H9 (cell line): ENCODE results near the gene ABCA7. TPM values are rescaled to one million over a fixed set of nuclear protein-coding genes. Genes with fewer than 3 reads are reported as not detected.

Experiments
- DNase-seq: peaks from one replicate; pipeline ENCODE4 v3.0.0-alpha.2; 2017
- H2AFZ ChIP-seq: one replicate; pipeline ENCODE4 v1.6.1; 2013; ENCODE audit warnings: mild to moderate bottlenecking, low read length, control low read depth, moderate library complexity
- H2AK5ac ChIP-seq: 2 replicates; pipeline ENCODE4 v1.6.1; 2013; ENCODE audit warnings: low read length, control low read depth, mixed read lengths; ENCODE audit not compliant: insufficient read length
- H2BK120ac ChIP-seq: one replicate; pipeline ENCODE4 v1.6.1; 2013; ENCODE audit warnings: low read depth, mild to moderate bottlenecking, low read length, control low read depth, inconsistent platforms; ENCODE audit not compliant: poor library complexity, severe bottlenecking
- H2BK12ac ChIP-seq: 2 replicates; pipeline ENCODE4 v1.6.1; 2013; ENCODE audit warnings: low read length, control low read depth, mixed read lengths, low read depth; ENCODE audit not compliant: insufficient read length
- H2BK15ac ChIP-seq: 2 replicates; pipeline ENCODE4 v1.6.1; 2013; ENCODE audit warnings: low read depth, low read length, control low read depth
- H2BK20ac ChIP-seq: one replicate; pipeline ENCODE4 v1.6.1; 2013; ENCODE audit warnings: low read depth, mild to moderate bottlenecking, low read length, control low read depth, inconsistent platforms; ENCODE audit not compliant: poor library complexity, severe bottlenecking
- H2BK5ac ChIP-seq: 2 replicates; pipeline ENCODE4 v1.6.1; 2013; ENCODE audit warnings: low read length, control low read depth, mixed read lengths; ENCODE audit not compliant: insufficient read length
- H3K14ac ChIP-seq: 2 replicates; pipeline ENCODE4 v1.6.1; 2013; ENCODE audit warnings: low read length, control low read depth; ENCODE audit not compliant: insufficient read depth
- H3K18ac ChIP-seq: 2 replicates; pipeline ENCODE4 v1.6.1; 2013; ENCODE audit warnings: low read depth, mild to moderate bottlenecking, mixed read lengths, low read length, control low read depth; ENCODE audit not compliant: insufficient read length
- H3K23ac ChIP-seq: 2 replicates; pipeline ENCODE4 v1.6.1; 2013; ENCODE audit warnings: low read length, control low read depth, mixed read lengths, low read depth; ENCODE audit not compliant: insufficient read length
- H3K23me2 ChIP-seq: 2 replicates; pipeline ENCODE4 v1.6.1; 2013; ENCODE audit warnings: low read depth, mild to moderate bottlenecking, mixed read lengths, low read length, control low read depth; ENCODE audit not compliant: insufficient read length, poor library complexity, severe bottlenecking
- H3K27ac ChIP-seq: 2 replicates; pipeline ENCODE4 v1.5.1; 2013; ENCODE audit warnings: low read length, control low read depth, mixed read lengths, low read depth; ENCODE audit not compliant: insufficient read length
- H3K27me3 ChIP-seq: 2 replicates; pipeline ENCODE4 v1.6.1; 2013; ENCODE audit warnings: low read length, control low read depth, inconsistent platforms; ENCODE audit not compliant: insufficient read depth
- H3K4ac ChIP-seq: 2 replicates; pipeline ENCODE4 v1.6.1; 2013; ENCODE audit warnings: low read depth, mild to moderate bottlenecking, control low read depth, inconsistent platforms, low read length, moderate library complexity
- H3K4me1 ChIP-seq: 2 replicates; pipeline ENCODE4 v1.6.1; 2013; ENCODE audit warnings: low read length, control low read depth, inconsistent platforms; ENCODE audit not compliant: insufficient read depth
- H3K4me2 ChIP-seq: 2 replicates; pipeline ENCODE4 v1.6.1; 2013; ENCODE audit warnings: low read length, control low read depth, mixed read lengths; ENCODE audit not compliant: insufficient read length, insufficient read depth
- H3K56ac ChIP-seq: 2 replicates; pipeline ENCODE4 v1.6.1; 2013; ENCODE audit warnings: low read depth, mild to moderate bottlenecking, mixed read lengths, low read length, control low read depth; ENCODE audit not compliant: insufficient read length
- H3K79me1 ChIP-seq: 2 replicates; pipeline ENCODE4 v1.6.1; 2013; ENCODE audit warnings: low read depth, mild to moderate bottlenecking, moderate library complexity, low read length, control low read depth, inconsistent platforms; ENCODE audit not compliant: insufficient read depth, poor library complexity, severe bottlenecking
- H3K79me2 ChIP-seq: 2 replicates; pipeline ENCODE4 v1.6.1; 2013; ENCODE audit warnings: low read length, control low read depth, inconsistent platforms; ENCODE audit not compliant: insufficient read depth
- H3K9ac ChIP-seq: 2 replicates; pipeline ENCODE4 v1.6.1; 2013; ENCODE audit warnings: low read length, control low read depth, mixed read lengths; ENCODE audit not compliant: insufficient read length; ENCODE audit errors: extremely low read depth
- H3K9me3 ChIP-seq: one replicate; pipeline ENCODE4 v1.6.1; 2013; ENCODE audit warnings: low read depth, low read length, inconsistent platforms; ENCODE audit not compliant: control insufficient read depth
- H3T11ph ChIP-seq: one replicate; pipeline ENCODE4 v1.6.1; 2013; ENCODE audit warnings: mild to moderate bottlenecking, low read length, control low read depth, inconsistent platforms
- H4K20me1 ChIP-seq: one replicate; pipeline ENCODE4 v1.6.1; 2013; ENCODE audit not compliant: control insufficient read depth, insufficient read length, insufficient read depth
- H4K5ac ChIP-seq: 2 replicates; pipeline ENCODE4 v1.6.1; 2013; ENCODE audit warnings: low read depth, mild to moderate bottlenecking, mixed read lengths, low read length, control low read depth; ENCODE audit not compliant: insufficient read length
- H4K8ac ChIP-seq: replicated peaks from 2 replicates; pipeline ENCODE4 v1.6.1; 2013; ENCODE audit warnings: low read length, control low read depth, mixed read lengths, low read depth; ENCODE audit not compliant: insufficient read length
- H4K91ac ChIP-seq: 2 replicates; pipeline ENCODE4 v1.6.1; 2013; ENCODE audit warnings: low read depth, mild to moderate bottlenecking, moderate library complexity, mixed read lengths, low read length, control low read depth; ENCODE audit not compliant: insufficient read length
- H3K27ac Mint-ChIP-seq, 3 experiments: 2 replicates in 2 of 3; 3 replicates in 1 of 3; pipeline ENCODE4 v1.8.0; 2020 to 2021; ENCODE audit warnings: mixed read lengths in 3 of 3, mild to moderate bottlenecking in 1 of 3, moderate library complexity in 1 of 3
- H3K27me3 Mint-ChIP-seq: 2 replicates; pipeline ENCODE4 v1.8.0; 2021; ENCODE audit warnings: low read depth, mild to moderate bottlenecking, moderate library complexity, mixed read lengths
- H3K36me3 Mint-ChIP-seq, 3 experiments: 2 replicates in 2 of 3; 3 replicates in 1 of 3; pipeline ENCODE4 v1.8.0; 2020 to 2021; ENCODE audit warnings: low read depth in 3 of 3, mixed read lengths in 3 of 3; ENCODE audit not compliant: insufficient read depth in 1 of 3
- H3K4me1 Mint-ChIP-seq, 2 experiments: 2 replicates each; pipeline ENCODE4 v1.8.0; 2020; ENCODE audit warnings: mixed read lengths in 2 of 2
- H3K4me3 Mint-ChIP-seq, 2 experiments: 2 replicates in 1 of 2; 3 replicates in 1 of 2; pipeline ENCODE4 v1.8.0; 2020 to 2021; ENCODE audit warnings: mild to moderate bottlenecking in 2 of 2, mixed read lengths in 2 of 2, moderate library complexity in 1 of 2
- H3K9me3 Mint-ChIP-seq, 2 experiments: 2 replicates in 1 of 2; 3 replicates in 1 of 2; pipeline ENCODE4 v1.8.0; 2020; ENCODE audit warnings: mild to moderate bottlenecking in 2 of 2, mixed read lengths in 2 of 2, moderate library complexity in 1 of 2
- WGBS: extraction: QIAGEN DNeasy Blood & Tissue Kit; methylation state at CpG from one replicate; pipeline ENCODE4 v1.1.7; 2013; ENCODE audit warnings: missing lambda C conversion rate, low lambda C conversion rate, mixed read lengths; ENCODE audit not compliant: insufficient read length; ENCODE audit errors: extremely low coverage; 5-methylcytosine and 5-hydroxymethylcytosine counted together
- total RNA-seq: library from RNA; stranded (reverse); gene quantifications from 2 replicates; pipeline ENCODE4 v1.2.1, GENCODE V29; 2021
- TF ChIP-seq, protein P1 (sequence below): fragments of 200-600 bp; sonication (generic); conservative IDR thresholded peaks from 3 replicates; pipeline ENCODE4 v1.8.0; 2021; ENCODE audit warnings: antibody characterized with exemption, mild to moderate bottlenecking

ABCA7 gene
- total RNA-seq, 1 experiment from 2014 or later: 34.6 TPM

- no peak overlapping the region for H4K91ac ChIP-seq
- H3K79me2 ChIP-seq: 0 out of 2 replicates have a peak, but pooled peaks cover 2% of the 10 kb centered on the region
- no peak overlapping the region for H3K56ac ChIP-seq
- H3K27ac Mint-ChIP-seq: peak overlapping the region in 2 of 3 experiments; percentile 39 to 59; a peak in 2 of 7 replicates
- no peak overlapping the region for H2BK12ac ChIP-seq
- no peak overlapping the region for H3K18ac ChIP-seq
- no peaks in the 10 kb centered on the region for H3K23me2 ChIP-seq
- H3K23ac ChIP-seq: no peak overlapping the region
- no peak overlapping the region for H3K27ac ChIP-seq
- peaks cover 0 to 20% (median 18%) of the 10 kb centered on the region in 3 experiments; a peak in 5 of 7 replicates for H3K36me3 Mint-ChIP-seq
- no peak overlapping the region for H3T11ph ChIP-seq
- H3K9me3 ChIP-seq: no peaks in the 10 kb centered on the region
- no peak overlapping the region for H2AFZ ChIP-seq
- no peaks in the 10 kb centered on the region for H3K4me1 Mint-ChIP-seq
- DNase-seq: no peak
- no peaks in the 10 kb centered on the region for H3K79me1 ChIP-seq
- no peaks in the 10 kb centered on the region for H3K27me3 ChIP-seq
- no peak overlapping the region for H4K5ac ChIP-seq
- no peak overlapping the region for H2AK5ac ChIP-seq
- no peaks in the 10 kb centered on the region for H3K9me3 Mint-ChIP-seq
- H4K20me1 ChIP-seq: no peaks in the 10 kb centered on the region
- H3K4me1 ChIP-seq: no peaks in the 10 kb centered on the region
- no peak overlapping the region for H2BK5ac ChIP-seq
- H3K9ac ChIP-seq: no peak overlapping the region
- no CpG with 5 or more reads among the region's 27 CpGs for WGBS
- no peak overlapping the region for H4K8ac ChIP-seq
- no peak overlapping the region for H3K4ac ChIP-seq
- H3K4me2 ChIP-seq: no peak overlapping the region
- no peak overlapping the region for H2BK120ac ChIP-seq
- TF ChIP-seq, protein P1, sequence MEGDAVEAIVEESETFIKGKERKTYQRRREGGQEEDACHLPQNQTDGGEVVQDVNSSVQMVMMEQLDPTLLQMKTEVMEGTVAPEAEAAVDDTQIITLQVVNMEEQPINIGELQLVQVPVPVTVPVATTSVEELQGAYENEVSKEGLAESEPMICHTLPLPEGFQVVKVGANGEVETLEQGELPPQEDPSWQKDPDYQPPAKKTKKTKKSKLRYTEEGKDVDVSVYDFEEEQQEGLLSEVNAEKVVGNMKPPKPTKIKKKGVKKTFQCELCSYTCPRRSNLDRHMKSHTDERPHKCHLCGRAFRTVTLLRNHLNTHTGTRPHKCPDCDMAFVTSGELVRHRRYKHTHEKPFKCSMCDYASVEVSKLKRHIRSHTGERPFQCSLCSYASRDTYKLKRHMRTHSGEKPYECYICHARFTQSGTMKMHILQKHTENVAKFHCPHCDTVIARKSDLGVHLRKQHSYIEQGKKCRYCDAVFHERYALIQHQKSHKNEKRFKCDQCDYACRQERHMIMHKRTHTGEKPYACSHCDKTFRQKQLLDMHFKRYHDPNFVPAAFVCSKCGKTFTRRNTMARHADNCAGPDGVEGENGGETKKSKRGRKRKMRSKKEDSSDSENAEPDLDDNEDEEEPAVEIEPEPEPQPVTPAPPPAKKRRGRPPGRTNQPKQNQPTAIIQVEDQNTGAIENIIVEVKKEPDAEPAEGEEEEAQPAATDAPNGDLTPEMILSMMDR: no peak
- H3K27me3 Mint-ChIP-seq: peaks cover 8% of the 10 kb centered on the region
- no peak overlapping the region for H2BK15ac ChIP-seq
- H3K14ac ChIP-seq: no peak overlapping the region
- no peak overlapping the region for H3K4me3 Mint-ChIP-seq
- H2BK20ac ChIP-seq: no peak overlapping the region
Observed at GRCh38 chr19:1006711-1007398, 33.1 kb upstream of the ABCA7 start.
